GM23248 (cell line): ENCODE results near the gene TRABD.

Source experiments
- EZH2 ChIP-seq: fragments of 200-600 bp; sonication (generic); IDR thresholded peaks from 2 replicates; pipeline ENCODE4 v1.6.1; 2018; ENCODE audit warnings: antibody characterized with exemption, mild to moderate bottlenecking; ENCODE audit not compliant: insufficient read depth, poor library complexity, severe bottlenecking
- EZH2phosphoT487 ChIP-seq: fragments of 200-600 bp; sonication (generic); IDR thresholded peaks from 2 replicates; pipeline ENCODE4 v1.6.1; 2018; ENCODE audit warnings: antibody characterized with exemption, moderate library complexity, mild to moderate bottlenecking, low read depth; ENCODE audit not compliant: insufficient read depth

DNA sequence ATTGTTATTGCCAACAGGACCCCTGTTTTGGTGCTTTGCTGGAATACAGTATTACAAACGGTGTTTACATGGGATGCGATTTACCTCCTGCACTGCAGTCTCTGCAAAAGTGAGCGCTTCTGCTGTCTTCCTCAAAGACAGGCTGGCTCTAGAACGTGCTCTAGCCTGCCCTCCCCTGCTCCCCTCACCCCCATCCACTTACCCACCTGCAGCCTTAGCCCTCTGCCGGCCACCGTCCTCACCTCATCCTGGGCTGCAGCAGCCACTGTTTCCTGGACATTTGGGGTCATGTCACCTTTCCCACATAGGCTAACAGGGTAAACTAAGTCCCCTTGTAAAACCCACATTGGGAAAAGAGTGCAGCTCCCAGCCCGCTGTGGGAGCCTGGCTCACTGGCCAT is 24.8 kb upstream of the TRABD start:
- no peak for TF ChIP-seq EZH2
- no peak for TF ChIP-seq EZH2phosphoT487
